Measurements from ENCODE around the gene CCNF.

DNA sequence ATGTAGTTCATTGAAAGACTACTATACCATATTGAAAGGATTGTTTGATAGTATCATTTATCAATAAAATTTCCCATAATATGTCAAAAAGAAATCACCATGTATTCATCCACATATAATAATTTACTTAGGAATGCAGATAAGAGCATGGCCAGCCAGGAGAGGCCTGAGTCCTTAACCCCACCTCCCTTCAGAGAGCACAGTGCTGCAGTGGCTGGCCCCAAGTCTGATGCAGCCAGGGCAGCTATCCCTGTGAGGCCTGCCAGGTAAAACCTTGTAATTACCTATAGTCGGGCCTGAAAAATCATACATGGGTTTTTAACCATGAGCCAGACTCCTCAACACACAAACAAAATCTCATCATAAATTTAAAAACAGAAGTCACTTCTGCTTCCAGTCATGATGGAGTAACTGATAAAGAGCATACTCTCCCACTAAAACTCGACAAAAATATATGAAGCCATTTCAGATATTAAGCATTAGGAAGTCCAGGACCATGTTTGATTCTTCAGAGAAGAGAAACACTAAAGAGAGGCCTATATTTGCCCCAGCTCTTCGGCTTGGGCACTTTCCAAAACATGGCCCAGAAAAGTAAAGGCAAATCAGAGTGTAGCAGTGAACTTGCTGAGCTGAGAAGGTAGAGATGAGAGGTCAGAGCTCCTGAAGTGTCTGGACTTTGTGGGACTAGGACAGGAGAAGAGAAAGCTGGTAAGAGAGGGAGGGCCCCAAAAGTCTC, 40.9 kb upstream of the CCNF start:
- TF ChIP-seq, protein P1, sequence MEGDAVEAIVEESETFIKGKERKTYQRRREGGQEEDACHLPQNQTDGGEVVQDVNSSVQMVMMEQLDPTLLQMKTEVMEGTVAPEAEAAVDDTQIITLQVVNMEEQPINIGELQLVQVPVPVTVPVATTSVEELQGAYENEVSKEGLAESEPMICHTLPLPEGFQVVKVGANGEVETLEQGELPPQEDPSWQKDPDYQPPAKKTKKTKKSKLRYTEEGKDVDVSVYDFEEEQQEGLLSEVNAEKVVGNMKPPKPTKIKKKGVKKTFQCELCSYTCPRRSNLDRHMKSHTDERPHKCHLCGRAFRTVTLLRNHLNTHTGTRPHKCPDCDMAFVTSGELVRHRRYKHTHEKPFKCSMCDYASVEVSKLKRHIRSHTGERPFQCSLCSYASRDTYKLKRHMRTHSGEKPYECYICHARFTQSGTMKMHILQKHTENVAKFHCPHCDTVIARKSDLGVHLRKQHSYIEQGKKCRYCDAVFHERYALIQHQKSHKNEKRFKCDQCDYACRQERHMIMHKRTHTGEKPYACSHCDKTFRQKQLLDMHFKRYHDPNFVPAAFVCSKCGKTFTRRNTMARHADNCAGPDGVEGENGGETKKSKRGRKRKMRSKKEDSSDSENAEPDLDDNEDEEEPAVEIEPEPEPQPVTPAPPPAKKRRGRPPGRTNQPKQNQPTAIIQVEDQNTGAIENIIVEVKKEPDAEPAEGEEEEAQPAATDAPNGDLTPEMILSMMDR (IDR thresholded peaks at IDR 0.05) = no peak
- TF ChIP-seq POLR2A (IDR thresholded peaks at IDR 0.05) = no peak

All from body of pancreas (tissue), 4 donors.